Upper lobe of right lung (tissue), 1 donor: ENCODE measurements around the gene TMEM186. TPM values are rescaled to one million over a fixed set of nuclear protein-coding genes. Genes with fewer than 3 reads are reported as not detected.
A peak's percentile ranks its signal among the peaks of the same experiment; 100 is the strongest.
"Not testable (repeated sequence)": the region's sequence is repeated elsewhere in the genome, so short reads cannot be mapped to it uniquely, and the experiment has no call there.

ENCODE experiments used
- ATAC-seq: fragments of 200-7000 bp; cut with Tn5 transposase; one replicate; pipeline ENCODE4 v1.9.1; 2020; ENCODE audit warnings: mild to moderate bottlenecking, moderate library complexity
- DNase-seq: peaks from one replicate; pipeline ENCODE4 v3.0.0-alpha.2; 2020
- H3K27ac ChIP-seq: fragments of 200-600 bp; one replicate; pipeline ENCODE4 v1.8.0; 2022
- H3K27me3 ChIP-seq: fragments of 200-600 bp; one replicate; pipeline ENCODE4 v1.8.0; 2022; ENCODE audit warnings: mild to moderate bottlenecking
- H3K36me3 ChIP-seq: fragments of 200-600 bp; one replicate; pipeline ENCODE4 v1.8.0; 2022
- H3K4me1 ChIP-seq: fragments of 200-600 bp; one replicate; pipeline ENCODE4 v1.8.0; 2022
- H3K4me3 ChIP-seq: fragments of 200-600 bp; one replicate; pipeline ENCODE4 v1.8.0; 2022; ENCODE audit warnings: mild to moderate bottlenecking
- H3K9me3 ChIP-seq: fragments of 200-600 bp; one replicate; pipeline ENCODE4 v1.8.0; 2022
- intact Hi-C: fragments of 100-400 bp; cut with DNase I; formaldehyde crosslinking; loops from one replicate; pipeline ENCODE4 v1.11.0; 2022
- total RNA-seq: library from RNA; stranded (reverse); fragmentation: NEBNext Ultra II Directional; extraction: Animal tissue kit (Norgen Biotek cat#: 25700); gene quantifications from one replicate; pipeline ENCODE4 v1.2.1, GENCODE V29; 2021
- TF ChIP-seq, protein P1 (sequence below): fragments of 200-600 bp; IDR thresholded peaks from one replicate; pipeline ENCODE4 v1.8.0; 2022; ENCODE audit warnings: antibody characterized with exemption
- donor health status: DM: no; HTN: yes; CAD: no; lungs with severe emphysema.

The TMEM186 gene
- total RNA-seq, 1 donor from 2014 or later, result 9.1 TPM

DNA sequence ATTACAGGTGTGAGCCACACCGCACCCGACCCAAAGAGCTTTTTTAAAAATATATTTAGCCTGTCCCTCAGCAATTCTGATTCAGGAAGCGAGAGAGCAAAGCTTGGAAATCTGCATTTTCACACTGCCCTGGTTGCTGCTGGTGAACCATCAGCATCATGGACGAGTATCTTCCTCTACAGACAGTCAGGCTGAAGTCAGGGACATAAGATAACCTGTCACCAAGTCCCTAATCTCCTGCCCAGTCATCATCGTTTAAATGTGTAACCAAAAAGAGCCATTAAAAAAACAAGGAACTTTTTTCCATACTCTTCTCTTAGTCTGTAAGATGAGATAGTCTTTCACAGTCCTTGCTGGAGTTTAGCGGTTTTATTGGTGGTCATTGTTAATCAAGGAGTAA, 6.9 kb upstream of the TMEM186 start:
- DNase-seq, result no peak
- no peak for ATAC-seq
- Histone ChIP-seq H3K9me3 (no peaks in the 10 kb centered on the region), H3K36me3 (peaks cover 94% of the 10 kb centered on the region), H3K27me3 (no peaks in the 10 kb centered on the region), H3K27ac (no peak overlapping the region), H3K4me1 (peaks cover 4% of the 10 kb centered on the region), H3K4me3 (no peak overlapping the region)
- intact Hi-C loops, result loop anchor here (10.0 kb wide), 1 partner anchor 60 kb away; the partner anchor contains the start of gene CARHSP1
- TF ChIP-seq, protein P1, sequence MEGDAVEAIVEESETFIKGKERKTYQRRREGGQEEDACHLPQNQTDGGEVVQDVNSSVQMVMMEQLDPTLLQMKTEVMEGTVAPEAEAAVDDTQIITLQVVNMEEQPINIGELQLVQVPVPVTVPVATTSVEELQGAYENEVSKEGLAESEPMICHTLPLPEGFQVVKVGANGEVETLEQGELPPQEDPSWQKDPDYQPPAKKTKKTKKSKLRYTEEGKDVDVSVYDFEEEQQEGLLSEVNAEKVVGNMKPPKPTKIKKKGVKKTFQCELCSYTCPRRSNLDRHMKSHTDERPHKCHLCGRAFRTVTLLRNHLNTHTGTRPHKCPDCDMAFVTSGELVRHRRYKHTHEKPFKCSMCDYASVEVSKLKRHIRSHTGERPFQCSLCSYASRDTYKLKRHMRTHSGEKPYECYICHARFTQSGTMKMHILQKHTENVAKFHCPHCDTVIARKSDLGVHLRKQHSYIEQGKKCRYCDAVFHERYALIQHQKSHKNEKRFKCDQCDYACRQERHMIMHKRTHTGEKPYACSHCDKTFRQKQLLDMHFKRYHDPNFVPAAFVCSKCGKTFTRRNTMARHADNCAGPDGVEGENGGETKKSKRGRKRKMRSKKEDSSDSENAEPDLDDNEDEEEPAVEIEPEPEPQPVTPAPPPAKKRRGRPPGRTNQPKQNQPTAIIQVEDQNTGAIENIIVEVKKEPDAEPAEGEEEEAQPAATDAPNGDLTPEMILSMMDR, result no peak

- H3K36me3 ChIP-seq, result peaks cover 88% of the 10 kb centered on the region
- not testable (repeated sequence) for H3K4me1 ChIP-seq, H3K27me3 ChIP-seq, DNase-seq, H3K9me3 ChIP-seq, H3K4me3 ChIP-seq, ATAC-seq, H3K27ac ChIP-seq
- intact Hi-C loops, result loop anchor here (10.0 kb wide), 1 partner anchor 61 kb away; the partner anchor contains the start of gene CARHSP1
Observed at GRCh38 chr16:8803733-8804132, 6.3 kb upstream of the TMEM186 start.

GRCh38 chr16:8801701-8802100, 4.3 kb upstream of the TMEM186 start:
- no peak overlapping the region for H3K4me3 ChIP-seq
- H3K36me3 ChIP-seq, result peaks cover 68% of the 10 kb centered on the region
- H3K9me3 ChIP-seq, result no peaks in the 10 kb centered on the region
- intact Hi-C loops, result loop anchor here (10.0 kb wide), 1 partner anchor 63 kb away; the partner anchor contains the start of gene CARHSP1
- ATAC-seq (no peak), DNase-seq (no peak)
- H3K4me1 ChIP-seq, result peaks cover 18% of the 10 kb centered on the region
- no peaks in the 10 kb centered on the region for H3K27me3 ChIP-seq
- TF ChIP-seq, protein P1, result no peak
- H3K27ac ChIP-seq, result no peak overlapping the region

GRCh38 chr16:8798535-8799157, 1.2 kb upstream of the TMEM186 start:
- H3K9me3 ChIP-seq, result no peaks in the 10 kb centered on the region
- TF ChIP-seq, protein P1, result no peak
- H3K27me3 ChIP-seq, result no peaks in the 10 kb centered on the region
- no peak for ATAC-seq
- peaks cover 28% of the 10 kb centered on the region for H3K4me1 ChIP-seq
- peaks cover 37% of the 10 kb centered on the region for H3K36me3 ChIP-seq
- DNase-seq, result no peak
- peak overlapping the region; percentile 97 for H3K4me3 ChIP-seq
- intact Hi-C loops, result no loop called here
- peak overlapping the region; percentile 88 for H3K27ac ChIP-seq

DNA sequence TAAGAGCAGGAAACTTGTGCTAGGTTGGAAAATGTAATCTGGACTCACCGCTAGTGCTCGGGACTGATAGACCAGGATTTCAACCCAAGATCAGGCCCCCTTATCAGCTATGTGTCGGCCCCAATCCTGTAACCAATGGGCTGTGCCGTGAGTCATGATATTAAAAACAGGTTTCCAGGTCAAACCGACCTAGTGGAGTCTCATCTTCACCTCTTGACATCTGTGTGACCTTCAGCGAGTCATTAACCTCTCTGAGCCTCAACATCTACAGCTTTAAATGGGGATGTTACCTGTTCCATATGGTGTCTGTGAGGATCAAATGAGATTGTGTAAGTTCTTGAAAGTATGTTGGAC, 712 bp upstream of the TMEM186 start:
- Histone ChIP-seq H3K36me3 (peaks cover 32% of the 10 kb centered on the region), H3K4me1 (peaks cover 28% of the 10 kb centered on the region), H3K27me3 (no peaks in the 10 kb centered on the region), H3K27ac (peak overlapping the region; percentile 88), H3K4me3 (peak overlapping the region; percentile 97), H3K9me3 (no peaks in the 10 kb centered on the region)
- TF ChIP-seq, protein P1, result no peak
- no peak for ATAC-seq
- DNase-seq, result no peak
- intact Hi-C loops, result no loop called here

DNA sequence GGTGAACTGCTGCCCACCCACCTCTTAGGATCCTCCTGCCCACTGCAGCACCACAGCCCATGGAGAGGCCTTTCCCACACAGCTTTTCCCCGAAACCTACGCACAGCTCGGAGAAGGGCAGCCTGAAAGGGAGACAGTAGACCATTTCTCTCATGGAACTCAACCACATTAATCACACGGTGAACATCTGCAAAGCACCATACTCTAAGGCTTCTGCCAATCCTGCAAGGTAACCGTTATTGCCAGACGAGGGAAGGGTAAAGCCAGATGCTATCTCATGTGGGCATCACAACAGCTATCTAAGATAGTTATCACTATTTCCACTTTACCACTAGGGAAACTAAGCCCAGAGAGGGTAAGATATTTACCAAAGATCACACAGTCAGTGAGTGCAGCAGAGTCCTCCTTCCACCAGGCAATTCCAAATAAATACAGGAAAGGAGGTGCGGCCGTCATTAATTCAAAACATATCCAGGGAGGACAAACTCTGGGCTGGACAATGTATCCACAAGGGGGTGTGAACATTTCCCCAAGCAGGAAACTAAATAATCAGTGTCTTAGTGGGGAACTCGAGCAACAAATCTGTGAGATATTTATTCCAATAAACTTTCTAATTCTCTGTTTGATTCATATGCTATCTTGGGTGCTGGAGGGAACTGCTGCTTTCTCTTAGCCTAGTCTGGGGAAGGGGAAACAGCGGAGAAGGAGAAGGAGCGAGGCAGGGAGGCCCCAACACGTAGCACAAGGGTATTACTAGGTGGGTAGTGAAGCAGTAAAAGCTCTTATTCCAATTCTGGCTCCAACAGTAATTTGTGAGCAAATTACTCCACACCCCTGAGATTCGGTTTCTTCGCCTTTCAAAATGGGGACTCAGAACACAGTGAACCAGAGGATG, 723 bp downstream of the TMEM186 start:
- ATAC-seq (no peak), DNase-seq (no peak)
- no peaks in the 10 kb centered on the region for H3K9me3 ChIP-seq
- peaks cover 28% of the 10 kb centered on the region for H3K4me1 ChIP-seq
- peak overlapping the region; percentile 88 for H3K27ac ChIP-seq
- H3K36me3 ChIP-seq, result peaks cover 18% of the 10 kb centered on the region
- H3K27me3 ChIP-seq, result no peaks in the 10 kb centered on the region
- intact Hi-C loops, result no loop called here
- TF ChIP-seq, protein P1, result no peak
- peak overlapping the region; percentile 97 for H3K4me3 ChIP-seq
